Measurements from ENCODE around the gene MRFAP1.
A peak's percentile ranks its signal among the peaks of the same experiment; 100 is the strongest.

MRFAP1 gene

GRCh38 chr4:6687947-6688878 lies 47.7 kb downstream of the MRFAP1 start:
- Histone ChIP-seq H3K4me1 (ENCODE audit: control insufficient read depth, low read depth, low read length) (peaks cover 9% of the 10 kb centered on the region), H3K79me1 (ENCODE audit: low read length) (no peaks in the 10 kb centered on the region), H3K56ac (ENCODE audit: low read length) (peak overlapping the region; percentile 73), H3K18ac (ENCODE audit: low read length) (no peak overlapping the region), H3K4me2 (ENCODE audit: low read length) (no peak overlapping the region), H3K27ac (ENCODE audit: low read depth, low read length) (peak overlapping the region; percentile 20), H3K4me3 (ENCODE audit: low read length) (no peak overlapping the region), H3K23ac (ENCODE audit: low read length) (no peak overlapping the region), H2BK15ac (replicated peaks; ENCODE audit: low read depth) (no peak overlapping the region), H3K79me2 (ENCODE audit: control insufficient read depth, insufficient read depth, low read length) (no peaks in the 10 kb centered on the region), H3K27me3 (ENCODE audit: insufficient read depth, low read length, poor library complexity) (no peaks in the 10 kb centered on the region), H4K8ac (ENCODE audit: low read depth, low read length) (no peak overlapping the region), H3K36me3 (ENCODE audit: control insufficient read depth, insufficient read depth, low read length) (no peaks in the 10 kb centered on the region), H2AK5ac (ENCODE audit: low read length) (peak overlapping the region; percentile 69), H3K9ac (ENCODE audit: low read length) (peak overlapping the region; percentile 14), H3K4ac (ENCODE audit: low read depth, low read length) (peak overlapping the region; percentile 5), H2BK5ac (ENCODE audit: low read length) (no peak overlapping the region), H2BK120ac (ENCODE audit: low read depth, low read length) (no peak overlapping the region), H4K5ac (ENCODE audit: low read length) (no peak overlapping the region)
- DNase-seq: peak; percentile 49
- WGBS (ENCODE audit: extremely low coverage, insufficient coverage, low lambda C conversion rate): no CpG with 5 or more reads among the region's 24 CpGs

GRCh38 chr4:6688879-6689505 lies 48.5 kb downstream of the MRFAP1 start:
- no peak overlapping the region for H2BK15ac ChIP-seq (replicated peaks; ENCODE audit: low read depth)
- H4K5ac ChIP-seq (ENCODE audit: low read length): no peak overlapping the region
- H3K79me2 ChIP-seq (ENCODE audit: control insufficient read depth, insufficient read depth, low read length): no peaks in the 10 kb centered on the region
- no peaks in the 10 kb centered on the region for H3K36me3 ChIP-seq (ENCODE audit: control insufficient read depth, insufficient read depth, low read length)
- H2BK5ac ChIP-seq (ENCODE audit: low read length): peak overlapping the region; percentile 51
- H3K27me3 ChIP-seq (ENCODE audit: insufficient read depth, low read length, poor library complexity): no peaks in the 10 kb centered on the region
- H3K23ac ChIP-seq (ENCODE audit: low read length): no peak overlapping the region
- no peaks in the 10 kb centered on the region for H3K79me1 ChIP-seq (ENCODE audit: low read length)
- no peak overlapping the region for H2BK120ac ChIP-seq (ENCODE audit: low read depth, low read length)
- H3K4me1 ChIP-seq (ENCODE audit: control insufficient read depth, low read depth, low read length): peaks cover 9% of the 10 kb centered on the region
- H3K4ac ChIP-seq (ENCODE audit: low read depth, low read length): peak overlapping the region; percentile 5
- no peak overlapping the region for H3K4me2 ChIP-seq (ENCODE audit: low read length)
- peak overlapping the region; percentile 77 for H2AK5ac ChIP-seq (ENCODE audit: low read length)
- no peak overlapping the region for H4K8ac ChIP-seq (ENCODE audit: low read depth, low read length)
- WGBS (ENCODE audit: extremely low coverage, insufficient coverage, low lambda C conversion rate): no CpG with 5 or more reads among the region's 23 CpGs
- H3K9ac ChIP-seq (ENCODE audit: low read length): peak overlapping the region; percentile 44
- peak; percentile 98 for DNase-seq
- peak overlapping the region; percentile 73 for H3K56ac ChIP-seq (ENCODE audit: low read length)
- H3K18ac ChIP-seq (ENCODE audit: low read length): no peak overlapping the region
- no peak overlapping the region for H3K4me3 ChIP-seq (ENCODE audit: low read length)
- peak overlapping the region; percentile 32 for H3K27ac ChIP-seq (ENCODE audit: low read depth, low read length)

GRCh38 chr4:6689506-6689960 lies 49.0 kb downstream of the MRFAP1 start:
- peak overlapping the region; percentile 73 for H3K56ac ChIP-seq (ENCODE audit: low read length)
- H3K18ac ChIP-seq (ENCODE audit: low read length): no peak overlapping the region
- no peak overlapping the region for H4K8ac ChIP-seq (ENCODE audit: low read depth, low read length)
- peak overlapping the region; percentile 5 for H3K4ac ChIP-seq (ENCODE audit: low read depth, low read length)
- no peaks in the 10 kb centered on the region for H3K36me3 ChIP-seq (ENCODE audit: control insufficient read depth, insufficient read depth, low read length)
- H3K4me1 ChIP-seq (ENCODE audit: control insufficient read depth, low read depth, low read length): peaks cover 9% of the 10 kb centered on the region
- no peaks in the 10 kb centered on the region for H3K79me1 ChIP-seq (ENCODE audit: low read length)
- no peak overlapping the region for H3K4me3 ChIP-seq (ENCODE audit: low read length)
- DNase-seq: no peak
- H3K23ac ChIP-seq (ENCODE audit: low read length): no peak overlapping the region
- peak overlapping the region; percentile 51 for H2BK5ac ChIP-seq (ENCODE audit: low read length)
- no peak overlapping the region for H2BK15ac ChIP-seq (replicated peaks; ENCODE audit: low read depth)
- no peak overlapping the region for H2BK120ac ChIP-seq (ENCODE audit: low read depth, low read length)
- H3K9ac ChIP-seq (ENCODE audit: low read length): peak overlapping the region; percentile 22
- H3K79me2 ChIP-seq (ENCODE audit: control insufficient read depth, insufficient read depth, low read length): no peaks in the 10 kb centered on the region
- WGBS (ENCODE audit: extremely low coverage, insufficient coverage, low lambda C conversion rate): no CpG with 5 or more reads among the region's 15 CpGs
- peak overlapping the region; percentile 77 for H2AK5ac ChIP-seq (ENCODE audit: low read length)
- peak overlapping the region; percentile 33 for H4K5ac ChIP-seq (ENCODE audit: low read length)
- no peaks in the 10 kb centered on the region for H3K27me3 ChIP-seq (ENCODE audit: insufficient read depth, low read length, poor library complexity)
- H3K27ac ChIP-seq (ENCODE audit: low read depth, low read length): peak overlapping the region; percentile 32
- H3K4me2 ChIP-seq (ENCODE audit: low read length): no peak overlapping the region
